GM19238 (cell line): ENCODE data around the gene FES.
A peak's percentile ranks its signal among the peaks of the same experiment; 100 is the strongest.
"Not testable (repeated sequence)": the region's sequence is repeated elsewhere in the genome, so short reads cannot be mapped to it uniquely, and the experiment has no call there.

Experiments
- DNase-seq: peaks from one replicate; pipeline ENCODE4 v3.0.0; 2011; ENCODE audit warnings: low spot score; ENCODE audit not compliant: insufficient read length

The FES gene

DNA sequence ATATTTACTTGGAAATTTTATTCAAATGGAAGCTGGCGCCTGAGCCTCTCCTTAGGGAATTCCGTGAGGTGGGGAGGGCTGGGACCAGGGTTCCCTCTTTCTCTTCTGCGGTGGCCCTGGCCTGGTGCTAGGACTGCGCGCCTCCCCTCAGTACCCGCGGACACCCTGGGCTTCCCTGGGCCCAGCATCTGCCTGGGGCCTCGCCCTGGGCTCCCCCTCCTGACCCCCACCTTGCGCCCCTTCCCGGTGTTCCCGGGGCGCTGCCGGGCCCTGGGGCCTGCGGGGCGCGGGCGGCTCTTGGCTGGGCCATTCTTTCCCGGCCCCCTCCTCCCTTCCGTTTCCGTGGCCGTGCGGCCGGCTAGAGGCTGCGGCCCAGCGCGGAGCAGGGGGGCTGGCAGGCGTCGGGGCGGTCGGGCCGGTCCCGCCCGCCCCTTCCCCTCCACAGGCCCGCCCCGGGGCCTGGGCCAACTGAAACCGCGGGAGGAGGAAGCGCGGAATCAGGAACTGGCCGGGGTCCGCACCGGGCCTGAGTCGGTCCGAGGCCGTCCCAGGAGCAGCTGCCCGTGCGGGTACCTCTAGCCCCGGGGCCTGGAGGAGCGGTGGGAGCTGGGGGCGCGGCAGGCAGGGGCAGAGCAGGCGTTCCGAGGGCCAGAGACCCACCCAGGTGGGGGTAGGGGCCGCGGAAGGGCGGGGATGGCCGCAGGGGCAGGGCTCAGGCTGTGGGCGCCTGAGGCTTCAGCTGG, at the start of gene FES:
FES (plus strand) TSS at position 529 of the 743 bp plus-strand sequence. CDS start 542 bp downstream, outside the sequence.
- DNase-seq = no peak

DNA sequence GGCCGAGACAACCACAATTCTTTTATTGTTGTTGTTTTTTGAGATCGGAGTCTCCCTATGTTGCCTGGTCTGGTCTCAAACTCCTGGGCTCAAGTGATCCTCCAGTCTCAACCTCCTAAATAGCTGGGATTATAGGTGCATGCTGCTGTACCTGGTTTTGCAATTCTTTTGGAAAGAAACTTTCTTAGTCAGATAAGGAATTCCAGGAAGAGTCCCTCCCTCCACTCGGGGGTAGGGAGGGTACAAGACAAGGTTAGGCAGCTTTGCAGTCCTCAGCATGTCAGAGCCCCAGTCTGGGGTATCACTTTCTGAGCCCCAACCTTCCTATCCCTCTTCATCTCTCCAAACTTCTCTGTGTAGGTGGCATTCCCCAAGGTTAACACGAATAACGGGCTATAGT, 49.7 kb upstream of the FES start:
- no peak for DNase-seq

DNA sequence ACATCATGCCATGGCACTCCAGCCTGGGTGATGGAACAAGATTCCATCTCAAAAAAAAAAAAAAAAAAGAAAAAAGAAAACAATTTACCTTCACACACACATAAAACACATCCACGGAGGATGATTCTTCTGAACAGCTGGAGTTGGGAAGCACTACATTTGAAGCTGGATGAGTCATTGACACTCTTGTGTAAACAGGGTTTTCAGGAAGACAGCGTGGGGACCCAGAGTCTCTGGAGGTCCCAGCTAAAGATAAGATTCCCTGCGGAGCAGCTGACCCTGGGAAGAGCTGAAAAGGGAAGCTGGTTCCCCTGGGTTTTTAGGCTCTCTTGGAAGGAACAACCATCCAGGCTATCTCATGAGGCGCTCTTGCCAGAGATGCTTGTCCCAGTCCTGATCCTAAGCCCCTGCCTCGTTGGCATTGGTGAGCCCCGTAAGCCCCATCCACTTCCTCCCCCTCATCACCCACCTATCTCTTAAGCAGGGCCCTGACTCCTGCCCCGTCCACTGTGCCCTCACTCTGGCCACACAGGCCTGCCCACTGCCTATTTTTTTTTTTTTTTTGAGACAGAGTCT, 47.9 kb upstream of the FES start:
- no peak for DNase-seq

DNA sequence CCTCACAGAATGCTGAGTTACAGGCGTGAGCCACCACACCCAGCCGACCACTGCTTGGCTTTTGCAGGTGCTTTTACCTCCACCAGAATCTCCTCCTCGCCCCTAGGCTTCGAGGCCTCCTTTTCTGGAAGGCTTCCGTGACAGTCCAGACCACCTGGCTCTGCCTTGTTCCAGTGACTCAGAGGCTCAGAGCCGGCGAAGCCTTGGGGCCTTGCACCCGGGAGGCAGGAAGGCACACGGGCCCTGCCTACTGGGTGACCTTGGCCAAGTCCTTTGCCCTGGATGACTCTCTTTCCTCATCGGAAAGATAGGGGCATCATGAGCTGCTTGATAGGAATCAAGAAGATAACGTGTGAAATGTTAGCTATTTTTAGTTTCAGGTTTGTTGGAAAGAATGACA, 47.2 kb upstream of the FES start:
- DNase-seq = no peak

DNA sequence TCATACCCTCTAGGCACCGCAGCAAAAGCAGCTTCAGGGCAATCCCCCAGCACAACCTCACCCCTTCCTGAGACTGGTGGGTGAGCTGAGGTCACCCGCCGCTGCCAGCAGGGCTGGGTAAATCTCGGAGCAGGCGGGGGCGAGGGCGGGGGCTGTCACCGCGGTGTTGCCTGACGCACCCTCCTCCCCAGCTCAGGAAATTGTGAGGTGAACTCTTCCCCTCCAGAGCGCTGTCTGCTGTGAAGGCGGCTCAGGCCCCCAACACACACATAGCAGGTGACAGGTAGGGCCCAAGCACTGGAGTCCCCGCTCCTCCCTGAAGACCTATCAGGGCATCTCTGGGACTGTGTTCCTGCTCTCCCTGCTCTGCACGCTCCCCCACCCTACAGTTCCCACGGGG, 46.2 kb upstream of the FES start:
- no peak for DNase-seq

DNA sequence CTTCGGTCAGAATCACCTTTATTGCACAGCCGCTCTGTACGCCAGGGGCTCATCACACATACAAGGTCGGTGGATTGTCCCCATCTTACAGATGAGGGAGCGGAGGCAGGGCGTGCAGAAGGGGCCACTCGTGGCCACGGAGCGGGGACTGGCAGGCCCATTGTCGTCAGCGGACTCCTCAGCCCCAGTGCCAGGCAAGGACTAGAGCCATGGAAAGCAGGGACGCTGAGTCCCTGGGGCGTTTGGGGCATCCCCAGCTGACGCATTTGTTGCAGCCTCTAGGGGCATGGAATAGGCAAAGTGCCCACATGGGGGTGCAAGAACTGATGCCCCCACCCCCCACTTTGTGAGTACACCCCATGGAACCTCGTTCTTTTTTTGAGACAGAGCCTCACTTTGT, 45.8 kb upstream of the FES start:
- no peak for DNase-seq

DNA sequence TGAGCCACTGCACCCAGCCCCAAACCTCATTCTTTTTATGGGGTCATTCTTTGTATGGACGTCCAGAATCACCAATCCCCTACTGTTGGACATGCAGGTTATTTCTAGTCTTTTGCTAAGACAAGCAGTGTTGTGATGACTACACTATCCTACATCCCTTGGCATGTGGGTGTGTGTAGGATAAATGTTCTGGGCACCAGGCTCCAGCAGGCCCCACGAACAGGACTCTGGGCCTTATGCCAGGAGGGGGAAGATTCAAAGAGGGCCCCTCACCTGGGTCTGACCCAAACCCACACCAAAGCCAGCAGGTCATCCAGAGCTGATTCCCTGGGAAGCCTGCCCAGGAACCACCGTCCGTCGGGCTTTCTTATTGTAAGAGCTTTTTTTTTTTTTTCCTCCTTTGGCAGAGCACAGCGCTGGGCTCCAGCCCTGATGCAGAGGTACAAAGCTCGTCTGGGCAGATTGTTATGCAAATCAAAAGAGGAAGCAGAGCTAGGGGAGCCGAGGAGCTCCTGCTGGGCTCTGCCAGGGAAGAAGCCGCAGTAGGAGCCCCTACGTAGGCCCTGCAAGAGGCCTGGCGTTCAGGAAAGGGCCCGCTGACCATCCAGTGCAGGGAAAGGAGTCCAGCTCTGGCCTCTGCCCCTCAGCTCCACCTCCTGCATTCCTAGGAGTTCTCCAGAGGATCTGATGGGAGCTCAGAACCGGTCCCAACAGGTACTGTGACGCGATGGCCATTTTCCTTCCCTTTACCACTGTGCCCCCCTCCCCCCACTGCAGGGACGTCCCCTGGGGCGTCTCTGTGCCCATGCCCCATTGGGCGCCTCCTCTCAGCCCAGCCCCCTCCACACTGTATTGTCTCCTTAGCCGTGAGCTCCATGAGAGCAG, 44.9 kb upstream of the FES start:
- DNase-seq = peak; percentile 71

DNA sequence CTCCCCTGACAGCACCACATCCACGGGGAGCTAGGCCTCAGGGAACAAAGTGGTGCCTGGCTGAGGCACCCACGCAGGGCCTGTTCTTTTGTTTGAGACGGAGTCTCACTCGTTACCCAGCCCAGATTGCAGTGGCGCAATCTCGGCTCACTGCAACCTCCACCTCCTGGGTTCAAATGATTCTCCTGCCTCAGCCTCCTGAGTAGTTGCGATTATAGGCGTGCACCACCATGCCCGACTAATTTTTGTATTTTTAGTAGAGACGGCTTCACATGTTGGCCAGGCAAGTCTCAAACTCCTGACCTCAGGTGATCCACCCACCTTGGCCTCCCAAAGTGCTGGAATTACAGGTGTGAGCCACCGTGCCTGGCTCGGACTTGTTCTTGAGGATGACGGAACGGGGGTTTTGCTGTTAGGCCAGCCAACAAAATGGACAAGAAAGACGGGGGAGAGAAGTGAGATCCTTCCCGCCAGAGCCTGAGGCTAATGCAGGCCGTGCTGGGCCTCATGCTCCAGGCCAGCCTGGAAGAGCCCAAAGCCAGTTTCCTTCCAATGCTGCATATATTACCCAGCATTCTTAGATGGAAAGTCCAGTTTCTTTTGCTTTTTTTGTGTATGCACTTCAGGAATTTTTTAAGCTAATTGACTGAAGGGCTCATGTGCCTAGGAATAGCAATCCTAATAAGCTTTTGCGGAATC, 44.0 kb upstream of the FES start:
- no peak for DNase-seq

DNA sequence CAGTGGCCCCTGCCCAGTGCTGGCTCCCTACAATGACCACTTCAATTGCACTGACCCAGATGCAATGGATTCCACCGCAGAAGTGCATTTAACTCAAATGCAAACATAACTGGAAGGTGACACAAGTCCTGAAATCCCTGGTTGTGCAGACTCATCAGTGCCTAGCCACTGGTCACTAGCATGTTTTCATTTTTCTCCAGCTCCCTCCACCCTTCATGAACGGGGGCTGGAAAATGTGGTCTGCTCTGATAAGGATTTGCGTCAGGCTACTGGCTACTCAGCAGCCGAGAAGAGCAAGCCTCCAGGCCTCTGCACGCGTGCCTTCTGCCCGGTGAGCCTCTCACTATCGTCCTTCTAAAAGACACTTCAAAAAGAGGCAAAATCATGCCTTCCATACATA, 43.4 kb upstream of the FES start:
- DNase-seq = no peak

DNA sequence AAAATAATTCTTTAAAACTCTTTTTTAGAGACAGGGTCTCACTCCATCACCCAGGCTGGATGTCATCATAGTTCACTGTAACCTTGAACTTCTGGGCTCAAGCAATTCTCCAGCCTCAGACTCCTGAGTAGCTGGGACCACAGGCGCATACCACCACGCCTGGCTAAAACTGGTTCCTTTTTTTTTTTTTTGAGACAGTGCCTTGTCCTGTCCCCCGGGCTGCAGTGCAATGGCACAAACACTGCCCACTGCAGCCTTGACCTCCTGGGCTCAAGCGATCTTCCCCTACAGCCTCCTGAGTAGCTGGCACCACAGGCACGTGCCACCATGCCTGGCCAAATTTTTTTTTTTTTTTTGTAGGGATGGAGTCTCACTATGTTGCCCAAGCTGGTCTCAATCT, 39.6 kb upstream of the FES start:
- DNase-seq = no peak

DNA sequence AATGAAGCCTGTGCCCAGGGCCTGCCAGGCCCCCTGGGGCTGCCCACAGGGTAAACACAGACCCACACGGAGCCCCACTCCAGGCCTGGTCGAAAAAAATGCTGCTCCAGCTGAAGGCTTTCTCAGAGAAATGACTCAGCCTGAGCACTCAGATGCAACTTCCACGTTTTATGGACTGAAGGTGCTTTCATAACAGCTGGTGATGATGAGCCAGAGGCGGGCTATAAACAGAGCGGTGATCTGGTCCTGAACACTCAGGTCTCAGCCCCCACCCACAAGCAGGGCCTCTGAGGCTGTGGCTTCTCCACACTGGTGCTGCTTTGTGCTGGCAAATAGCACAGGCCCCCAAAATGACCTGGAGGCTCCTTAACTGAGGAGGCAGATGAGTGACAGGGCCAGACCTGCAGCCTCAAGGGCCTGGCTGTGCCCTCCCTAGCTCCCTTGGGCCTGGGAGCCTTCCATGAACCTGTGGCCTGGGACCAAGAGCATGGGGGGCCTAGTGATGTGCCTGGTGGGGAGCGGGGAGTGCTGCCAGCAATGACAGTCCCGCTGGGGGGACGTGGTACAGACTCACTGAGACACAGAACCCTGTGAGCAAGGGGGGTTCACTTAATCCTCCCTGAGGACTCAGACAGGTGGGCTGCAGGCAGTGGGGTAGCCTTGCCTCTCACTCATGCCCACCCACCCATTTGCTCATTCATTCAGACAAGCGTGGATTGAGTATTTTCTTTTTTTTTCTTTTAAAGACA, 38.9 kb upstream of the FES start:
- no peak for DNase-seq

DNA sequence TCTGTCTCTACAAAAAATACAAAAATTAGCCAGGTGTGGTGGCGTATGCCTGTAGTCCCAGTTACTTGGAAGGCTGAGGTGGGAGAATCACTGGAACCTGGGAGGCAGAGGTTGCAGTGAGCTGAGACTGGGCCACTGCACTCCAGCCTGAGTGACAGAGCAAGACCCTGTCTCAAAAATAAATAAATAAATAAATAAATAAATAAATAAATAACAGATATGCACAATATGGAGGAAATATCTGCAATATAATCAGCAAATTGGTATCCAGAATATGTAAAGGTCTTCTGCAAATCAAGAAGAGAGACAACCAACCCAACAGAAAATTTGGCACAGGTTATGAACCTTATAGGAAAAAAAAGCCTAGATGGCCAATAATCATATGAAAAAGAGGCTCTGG, 34.9 kb upstream of the FES start:
- DNase-seq = not testable (repeated sequence)

DNA sequence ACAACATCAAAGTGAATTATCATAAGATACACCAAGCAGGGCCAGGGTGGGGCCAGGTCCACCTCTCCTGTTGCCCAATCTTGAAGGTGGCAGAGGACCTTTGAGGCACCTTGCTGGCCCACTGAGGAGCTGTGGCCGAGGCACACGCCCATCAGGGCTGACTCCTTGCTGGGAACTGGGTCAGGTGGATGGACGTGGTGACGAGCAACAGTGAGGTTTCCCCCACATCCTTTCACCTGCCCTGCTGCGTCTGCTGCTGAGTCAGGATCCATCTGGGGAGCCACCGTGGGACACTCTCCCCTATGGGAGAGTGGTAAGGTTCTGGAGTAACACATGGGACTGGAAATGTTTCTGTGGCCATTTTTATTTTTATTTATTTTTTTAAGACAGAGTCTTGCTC, 33.2 kb upstream of the FES start:
- DNase-seq = no peak

DNA sequence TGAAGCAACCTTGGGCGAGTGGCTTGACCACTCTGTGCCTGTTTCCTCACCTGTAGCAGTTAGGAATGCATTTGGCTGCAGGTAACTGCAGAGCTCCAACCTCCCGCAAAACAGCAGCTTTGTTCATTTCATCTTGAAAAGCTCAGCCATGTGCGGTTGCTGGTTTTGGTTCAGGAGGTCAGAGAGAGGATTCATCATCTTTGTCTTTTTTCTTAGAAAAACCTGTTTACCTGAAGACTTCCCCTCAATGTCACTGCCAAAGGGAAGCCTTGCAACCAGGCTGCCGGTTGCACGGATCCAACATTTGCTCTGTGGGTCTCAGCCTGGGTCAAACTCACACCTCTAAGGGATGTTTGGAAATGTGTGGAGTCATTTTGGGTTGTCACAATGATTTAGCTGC, 32.4 kb upstream of the FES start:
- DNase-seq = no peak

DNA sequence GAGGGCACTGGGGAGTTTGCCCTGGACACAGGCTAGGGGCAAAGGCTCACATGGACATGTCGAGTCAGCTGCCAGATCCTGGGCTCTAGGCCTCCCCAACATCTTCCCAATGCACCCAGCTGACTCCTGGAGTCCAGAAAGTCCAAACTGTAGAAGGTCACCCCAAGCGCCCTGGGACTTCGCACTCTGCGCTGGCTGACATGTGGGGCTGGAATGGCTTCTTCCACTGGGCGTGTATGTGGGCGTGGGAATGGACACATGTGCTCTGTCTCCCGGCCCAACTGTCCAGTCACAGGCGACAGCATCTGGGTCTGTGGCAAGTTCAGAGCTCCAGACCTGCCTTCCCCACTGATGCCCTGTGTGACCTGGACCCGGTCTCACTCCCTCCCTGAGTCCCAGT, 29.2 kb upstream of the FES start:
- DNase-seq = no peak

DNA sequence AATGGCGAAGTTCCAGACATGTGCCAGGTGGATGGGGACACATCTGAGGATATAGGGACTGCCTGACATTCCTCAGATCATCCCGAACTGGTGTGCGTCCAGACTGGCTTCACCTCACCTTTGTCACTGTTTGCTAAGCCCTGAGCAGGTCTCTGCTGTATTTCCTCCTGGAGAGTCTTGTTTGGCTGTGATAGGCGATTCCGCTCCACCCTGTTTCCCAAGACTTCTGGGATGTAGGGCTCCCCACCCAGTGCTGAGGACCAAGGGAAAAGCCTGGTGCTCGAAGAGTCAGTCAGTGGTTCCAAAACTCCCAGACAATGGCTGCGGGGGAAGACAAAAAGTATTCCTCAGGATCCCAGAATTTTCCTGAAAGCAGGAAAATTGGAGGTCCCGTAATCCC, 27.0 kb upstream of the FES start:
- no peak for DNase-seq

DNA sequence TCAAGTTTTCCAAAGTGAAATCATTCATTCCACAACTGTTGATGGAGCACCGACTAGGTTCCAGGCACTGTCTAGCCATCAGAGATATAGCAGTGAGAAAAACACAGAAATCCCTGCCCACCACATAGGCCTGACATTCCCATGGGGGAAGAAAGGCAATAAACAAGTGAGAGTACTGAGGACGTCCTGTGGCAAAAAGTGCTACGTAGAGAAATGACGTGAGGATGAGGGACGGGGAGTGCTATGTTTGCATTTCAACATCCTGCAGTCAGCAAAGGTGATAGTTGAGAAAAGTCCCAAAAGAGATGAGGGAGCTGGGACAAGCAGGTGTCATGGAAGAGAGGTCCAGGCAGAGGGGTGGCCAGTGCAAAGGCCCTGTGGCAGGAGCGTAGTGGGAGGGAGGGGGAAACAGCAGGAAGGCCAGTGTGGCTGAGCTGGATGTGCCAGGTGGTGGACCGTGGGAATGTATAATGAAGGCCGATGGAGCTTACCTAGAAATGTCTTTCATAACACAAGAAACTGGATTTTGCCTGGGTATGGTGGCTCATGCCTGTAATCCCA, 26.3 kb upstream of the FES start:
- no peak for DNase-seq

DNA sequence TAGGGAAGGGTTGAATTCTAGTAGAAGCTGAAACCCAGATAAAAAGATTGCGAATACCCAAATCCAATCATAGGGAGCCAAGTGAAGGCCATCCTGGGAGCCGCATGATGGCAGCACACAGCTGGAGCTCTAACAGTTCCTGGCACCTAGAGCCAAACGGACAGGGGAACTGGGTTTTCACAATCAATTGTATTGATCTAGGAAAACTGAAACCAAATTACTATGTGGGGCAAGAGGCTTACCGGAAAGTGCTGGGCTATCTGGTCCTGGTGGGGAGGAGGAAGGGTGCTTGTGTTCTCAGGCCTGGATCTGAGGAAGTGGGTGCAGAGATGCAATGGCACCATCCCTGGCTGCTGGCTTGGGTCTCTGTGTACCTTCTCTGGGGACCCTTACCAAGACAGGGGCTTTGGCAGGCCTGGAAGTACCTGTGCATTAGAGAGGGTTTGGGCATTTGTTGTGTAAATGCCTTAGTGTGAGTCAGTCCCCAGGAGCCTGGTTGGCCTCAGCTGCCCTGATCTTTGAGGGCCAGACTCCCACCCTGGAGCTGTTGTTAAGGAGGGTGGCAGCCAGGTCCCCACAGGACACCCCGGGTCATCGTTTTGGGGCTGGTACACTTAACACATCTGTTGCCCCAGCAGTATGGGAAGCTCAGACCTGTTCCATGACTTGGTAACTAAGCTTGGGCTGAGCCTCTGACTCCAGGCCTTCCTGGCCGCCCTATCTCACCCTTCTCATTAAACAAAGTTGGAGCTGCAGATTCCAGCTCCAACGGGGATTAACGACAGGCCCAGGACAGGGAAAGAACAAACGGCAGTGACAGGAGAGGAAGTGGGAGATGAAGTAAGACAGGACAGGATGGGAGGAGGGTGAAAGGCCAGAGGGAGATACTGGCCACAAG, 24.8 kb upstream of the FES start:
- no peak for DNase-seq

DNA sequence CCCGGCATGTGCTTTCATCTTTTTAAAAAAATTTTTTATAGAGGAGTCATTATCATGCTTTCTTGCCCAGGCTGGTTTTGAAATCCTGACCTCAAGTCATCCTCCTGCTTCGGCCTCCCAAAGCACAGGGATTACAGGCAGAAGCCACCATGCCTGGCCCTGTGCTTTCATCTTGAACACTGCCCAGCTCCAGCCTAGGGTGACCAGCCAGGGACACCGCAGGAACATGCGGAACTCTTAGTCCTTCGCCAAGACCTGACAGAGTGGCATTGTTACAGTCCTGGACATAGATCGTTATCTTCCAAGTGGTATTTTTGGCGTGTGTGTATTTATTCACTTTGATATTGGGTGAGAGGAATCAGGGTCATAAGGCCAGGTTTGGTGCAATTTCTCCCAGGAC, 23.9 kb upstream of the FES start:
- DNase-seq = no peak
